ENCODE results near the gene ESPN.
"Not testable (repeated sequence)": the region's sequence is repeated elsewhere in the genome, so short reads cannot be mapped to it uniquely, and the experiment has no call there.

Gene ESPN

GRCh38 chr1:6447818-6448748 lies 23.5 kb downstream of the ESPN start:
- no peak for DNase-seq (ENCODE audit: low read depth)

- no peak for DNase-seq (ENCODE audit: low read depth)
These were observed 24.4 kb downstream of the ESPN start for GRCh38 chr1:6448749-6449631.

GRCh38 chr1:6450005-6450450 lies 25.5 kb downstream of the ESPN start:
- DNase-seq (ENCODE audit: low read depth) = no peak

- not testable (repeated sequence) for DNase-seq (ENCODE audit: low read depth)
These were observed 25.9 kb downstream of the ESPN start for GRCh38 chr1:6450486-6450885.

GRCh38 chr1:6450943-6451373 lies 26.4 kb downstream of the ESPN start:
- DNase-seq (ENCODE audit: low read depth) = no peak

GRCh38 chr1:6453895-6454855 lies 29.6 kb downstream of the ESPN start:
- DNase-seq (ENCODE audit: low read depth) = not testable (repeated sequence)

- DNase-seq (ENCODE audit: low read depth) = no peak
These were observed 30.5 kb downstream of the ESPN start for GRCh38 chr1:6454856-6455751.

GRCh38 chr1:6455752-6456520 lies 31.4 kb downstream of the ESPN start:
- DNase-seq (ENCODE audit: low read depth) = not testable (repeated sequence)

- no peak for DNase-seq (ENCODE audit: low read depth)
These were observed 32.4 kb downstream of the ESPN start for GRCh38 chr1:6456800-6457466.

GRCh38 chr1:6459850-6460265 lies 35.3 kb downstream of the ESPN start:
- DNase-seq (ENCODE audit: low read depth) = no peak

GRCh38 chr1:6460301-6461050 lies 35.9 kb downstream of the ESPN start:
- DNase-seq (ENCODE audit: low read depth) = peak; percentile 50

- DNase-seq (ENCODE audit: low read depth) = no peak
These were observed 36.5 kb downstream of the ESPN start for GRCh38 chr1:6461051-6461530.

GRCh38 chr1:6461538-6462411 lies 37.2 kb downstream of the ESPN start:
- DNase-seq (ENCODE audit: low read depth) = no peak

GRCh38 chr1:6462412-6463119 lies 38.0 kb downstream of the ESPN start:
- no peak for DNase-seq (ENCODE audit: low read depth)

- no peak for DNase-seq (ENCODE audit: low read depth)
These were observed 38.5 kb downstream of the ESPN start for GRCh38 chr1:6463120-6463412.

- no peak for DNase-seq (ENCODE audit: low read depth)
These were observed 39.9 kb downstream of the ESPN start for GRCh38 chr1:6464514-6464836.

- no peak for DNase-seq (ENCODE audit: low read depth)
These were observed 40.3 kb downstream of the ESPN start for GRCh38 chr1:6464915-6465314.

Measured in stimulated activated CD8-positive, alpha-beta memory T cell treated with anti-CD3 and anti-CD28 coated beads, Interleukin-15, amount 100 ng/mL, for 24 hours (primary cell).